CD4-positive, alpha-beta T cell (primary cell): ENCODE results near the gene SEMA6B. TPM values are rescaled to one million over a fixed set of nuclear protein-coding genes. Genes with fewer than 3 reads are reported as not detected.
"Not testable (repeated sequence)": the region's sequence is repeated elsewhere in the genome, so short reads cannot be mapped to it uniquely, and the experiment has no call there.

Experiments used
- ATAC-seq: fragments of 200-7000 bp; cut with Tn5 transposase; one replicate; pipeline ENCODE4 v1.10.0; 2022; ENCODE audit warnings: mild to moderate bottlenecking; ENCODE audit not compliant: poor library complexity
- CTCF ChIA-PET: fragments of 350-600 bp; sonication (Branson Sonifier 250); formaldehyde crosslinking; loops from one replicate; lab custom pipeline; 2021; ENCODE audit warnings: antibody characterized with exemption, inconsistent platforms; lab: Charles Lee
- POLR2A ChIA-PET: fragments of 350-600 bp; sonication (Branson Sonifier 250); formaldehyde crosslinking; loops from one replicate; lab custom pipeline; 2021; ENCODE audit warnings: antibody characterized with exemption, inconsistent platforms; lab: Charles Lee
- DNase-seq, 14 experiments: peaks; one replicate each; pipeline ENCODE4 v3.0.0-alpha.2; 2013 to 2020; ENCODE audit warnings: mixed read lengths in 2 of 14
- H3K27ac ChIP-seq, 2 donors: one replicate each; pipeline versions ENCODE4 v1.5.1 to v1.7.0; 2013; ENCODE audit warnings: low read length in 2 of 2, low read depth in 1 of 2, mild to moderate bottlenecking in 1 of 2
- H3K27me3 ChIP-seq, 2 experiments: 1 replicate in 1 of 2; 2 replicates in 1 of 2; pipeline versions ENCODE4 v1.6.1 to v1.7.0; 2013; ENCODE audit warnings: low read length in 2 of 2, control low read depth in 1 of 2, mild to moderate bottlenecking in 1 of 2, moderate library complexity in 1 of 2; ENCODE audit not compliant: insufficient read depth in 2 of 2, control insufficient read depth in 1 of 2
- H3K36me3 ChIP-seq: one replicate; pipeline ENCODE4 v1.6.1; 2013; ENCODE audit warnings: low read length, control low read depth; ENCODE audit not compliant: insufficient read depth
- H3K4me1 ChIP-seq: one replicate; pipeline ENCODE4 v1.6.1; 2013; ENCODE audit warnings: low read length, control low read depth; ENCODE audit not compliant: insufficient read depth
- H3K4me3 ChIP-seq: one replicate; pipeline ENCODE4 v1.5.1; 2013; ENCODE audit warnings: mild to moderate bottlenecking, low read length, moderate library complexity
- H3K9me3 ChIP-seq, 2 experiments: 1 replicate in 1 of 2; 2 replicates in 1 of 2; pipeline versions ENCODE4 v1.6.1 to v1.7.0; 2013; ENCODE audit warnings: low read length in 2 of 2, mild to moderate bottlenecking in 2 of 2, control low read depth in 1 of 2, moderate library complexity in 1 of 2; ENCODE audit not compliant: control insufficient read depth in 1 of 2, insufficient read depth in 1 of 2
- H3K27ac Mint-ChIP-seq: one replicate; pipeline ENCODE4 v1.8.0; 2020; ENCODE audit warnings: mixed read lengths
- H3K27me3 Mint-ChIP-seq: one replicate; pipeline ENCODE4 v1.8.0; 2021; ENCODE audit warnings: mixed read lengths
- H3K36me3 Mint-ChIP-seq: one replicate; pipeline ENCODE4 v1.8.0; 2021; ENCODE audit warnings: low read depth, mixed read lengths
- H3K4me1 Mint-ChIP-seq: one replicate; pipeline ENCODE4 v1.8.0; 2021; ENCODE audit warnings: low read depth, mixed read lengths
- H3K4me3 Mint-ChIP-seq: one replicate; pipeline ENCODE4 v1.8.0; 2020; ENCODE audit warnings: mild to moderate bottlenecking, mixed read lengths
- H3K9me3 Mint-ChIP-seq: one replicate; pipeline ENCODE4 v1.8.0; 2020; ENCODE audit warnings: mixed read lengths
- intact Hi-C, 2 experiments: fragments of 100-400 bp; cut with DNase I in 1 of 2; cut with micrococcal nuclease in 1 of 2; formaldehyde crosslinking; loops; one replicate each; pipeline versions ENCODE4 v1.15.1 to v1.9.0; 2023 to 2025; cut with DNase I, micrococcal nuclease
- total RNA-seq, 174 experiments: library from RNA in 2 of 174; stranded (reverse) in 2 of 174; gene quantifications; one replicate each; pipeline ENCODE4 v1.2.3 and lab custom pipeline; 2021 to 2026
- TF ChIP-seq, protein P1 (sequence below): fragments of 200-600 bp; IDR thresholded peaks from one replicate; pipeline ENCODE4 v1.8.0; 2022; ENCODE audit warnings: antibody characterized with exemption, mild to moderate bottlenecking

The SEMA6B gene
- total RNA-seq, 2 experiments from 2014 or later, result 0.14 to 0.17 TPM

DNA sequence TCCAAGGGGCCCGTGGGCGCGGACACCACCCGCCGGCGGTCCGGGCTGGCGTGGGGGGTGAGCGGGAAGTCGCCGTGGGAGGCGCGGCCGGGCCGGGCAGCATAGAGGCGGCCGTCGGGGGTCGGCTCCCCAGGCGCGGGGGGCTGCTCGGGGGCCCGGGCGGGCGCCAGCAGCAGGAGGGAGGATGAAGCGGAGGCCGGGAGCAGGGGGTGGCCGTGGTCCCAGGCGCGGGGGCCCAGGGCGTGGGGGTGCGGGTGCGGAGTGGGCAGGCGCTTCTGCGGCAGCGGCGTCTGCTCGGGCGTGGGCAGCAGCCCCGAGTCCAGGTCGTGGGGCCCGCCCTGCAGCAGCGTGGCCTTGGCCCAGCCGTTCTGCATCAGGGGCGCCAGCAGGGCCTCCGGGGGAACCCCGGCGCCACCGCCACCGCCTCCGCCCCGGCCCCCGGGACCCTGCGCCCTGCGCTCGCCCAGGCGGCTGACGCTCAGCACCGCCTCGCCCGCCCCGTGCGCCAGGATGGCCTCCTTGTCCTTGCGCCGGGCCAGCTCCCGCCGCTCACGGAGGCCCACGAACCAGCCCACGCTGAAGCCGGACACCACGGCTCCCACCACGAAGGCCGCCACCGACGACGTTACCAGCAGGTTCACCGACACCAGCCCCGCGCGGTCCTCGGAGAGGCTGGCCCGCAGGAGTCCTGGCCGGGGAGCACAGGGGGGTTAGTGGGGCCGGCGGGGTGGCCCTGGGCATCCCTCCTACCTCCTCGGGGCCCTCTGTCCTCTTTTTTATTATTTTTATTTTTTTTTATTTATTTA, 15.4 kb downstream of the SEMA6B start:
- ChIA-PET CTCF (no interaction called here), POLR2A (no interaction called here)
- peaks cover 7% of the 10 kb centered on the region for H3K4me1 ChIP-seq
- Mint-ChIP-seq H3K27ac (no peak overlapping the region), H3K4me3 (no peak overlapping the region), H3K9me3 (no peaks in the 10 kb centered on the region), H3K36me3 (no peaks in the 10 kb centered on the region), H3K27me3 (peaks cover 21% of the 10 kb centered on the region), H3K4me1 (no peaks in the 10 kb centered on the region)
- H3K27me3 ChIP-seq, result peaks cover 5 to 9% of the 10 kb centered on the region in 2 experiments
- DNase-seq (no peak), ATAC-seq (no peak)
- no peak overlapping the region for H3K4me3 ChIP-seq
- no peaks in the 10 kb centered on the region for H3K36me3 ChIP-seq
- intact Hi-C loops, result no loop called here
- peaks cover 0 to 20% of the 10 kb centered on the region in 2 experiments for H3K9me3 ChIP-seq
- no peak overlapping the region for H3K27ac ChIP-seq
- TF ChIP-seq, protein P1, sequence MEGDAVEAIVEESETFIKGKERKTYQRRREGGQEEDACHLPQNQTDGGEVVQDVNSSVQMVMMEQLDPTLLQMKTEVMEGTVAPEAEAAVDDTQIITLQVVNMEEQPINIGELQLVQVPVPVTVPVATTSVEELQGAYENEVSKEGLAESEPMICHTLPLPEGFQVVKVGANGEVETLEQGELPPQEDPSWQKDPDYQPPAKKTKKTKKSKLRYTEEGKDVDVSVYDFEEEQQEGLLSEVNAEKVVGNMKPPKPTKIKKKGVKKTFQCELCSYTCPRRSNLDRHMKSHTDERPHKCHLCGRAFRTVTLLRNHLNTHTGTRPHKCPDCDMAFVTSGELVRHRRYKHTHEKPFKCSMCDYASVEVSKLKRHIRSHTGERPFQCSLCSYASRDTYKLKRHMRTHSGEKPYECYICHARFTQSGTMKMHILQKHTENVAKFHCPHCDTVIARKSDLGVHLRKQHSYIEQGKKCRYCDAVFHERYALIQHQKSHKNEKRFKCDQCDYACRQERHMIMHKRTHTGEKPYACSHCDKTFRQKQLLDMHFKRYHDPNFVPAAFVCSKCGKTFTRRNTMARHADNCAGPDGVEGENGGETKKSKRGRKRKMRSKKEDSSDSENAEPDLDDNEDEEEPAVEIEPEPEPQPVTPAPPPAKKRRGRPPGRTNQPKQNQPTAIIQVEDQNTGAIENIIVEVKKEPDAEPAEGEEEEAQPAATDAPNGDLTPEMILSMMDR, result no peak

DNA sequence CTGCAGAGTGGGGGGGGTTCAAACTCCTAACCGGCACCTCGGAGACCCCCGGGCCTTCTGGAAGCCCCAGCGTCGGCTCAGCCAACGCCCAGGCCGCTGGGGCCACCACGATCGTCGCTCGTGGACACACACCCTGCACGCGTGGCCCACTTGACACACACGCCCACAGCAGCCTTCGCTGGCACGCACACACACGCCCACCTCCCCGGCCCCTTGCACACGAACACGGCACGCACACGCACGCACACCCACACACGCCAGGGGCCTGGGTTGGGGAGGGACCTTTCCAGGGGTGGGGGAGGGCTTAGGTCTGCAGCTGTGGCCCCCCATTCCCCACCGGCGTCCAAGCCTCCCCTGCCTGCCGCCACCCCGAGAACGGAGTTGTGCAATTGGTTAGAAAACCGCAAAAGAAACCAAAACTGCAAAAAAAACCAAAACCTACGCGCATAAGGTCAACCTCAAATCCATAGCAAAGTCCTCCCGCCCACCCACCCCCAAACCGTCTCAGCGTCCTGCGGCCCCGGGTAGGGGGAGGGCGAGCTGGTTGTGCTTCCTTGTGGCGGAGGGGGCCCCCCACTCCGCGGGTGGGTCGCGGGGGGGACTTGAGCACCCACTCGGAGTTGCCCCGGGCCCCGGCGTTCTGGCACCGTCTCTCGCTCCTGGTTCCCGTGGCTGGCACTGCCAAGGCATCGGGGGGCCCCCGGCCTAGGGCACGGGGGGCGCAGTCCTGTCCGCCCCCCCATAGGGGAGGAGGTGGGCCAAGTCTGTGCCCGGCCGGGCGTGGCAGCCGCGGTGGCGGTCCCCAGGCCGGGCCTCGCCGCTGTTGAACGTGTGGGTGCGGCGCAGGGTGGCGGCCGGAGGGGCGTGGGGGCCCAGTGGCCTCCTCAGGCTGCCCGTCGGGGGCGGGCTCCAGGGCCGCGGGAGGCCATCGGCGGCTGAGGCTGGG, 16.3 kb downstream of the SEMA6B start:
- H3K4me1 ChIP-seq, result peaks cover 7% of the 10 kb centered on the region
- Mint-ChIP-seq H3K27me3 (peaks cover 26% of the 10 kb centered on the region), H3K27ac (no peak overlapping the region), H3K9me3 (no peaks in the 10 kb centered on the region), H3K36me3 (no peaks in the 10 kb centered on the region), H3K4me1 (no peaks in the 10 kb centered on the region), H3K4me3 (no peak overlapping the region)
- ChIA-PET POLR2A (no interaction called here), CTCF (no interaction called here)
- ATAC-seq (no peak), DNase-seq (peak in 2 of 14 experiments; percentile 46 to 63)
- TF ChIP-seq, protein P1, result no peak
- intact Hi-C loops, result no loop called here
- no peak overlapping the region for H3K27ac ChIP-seq
- no peak overlapping the region for H3K4me3 ChIP-seq
- no peaks in the 10 kb centered on the region for H3K36me3 ChIP-seq
- H3K9me3 ChIP-seq, result peaks cover 0 to 25% of the 10 kb centered on the region in 2 experiments
- H3K27me3 ChIP-seq, result peaks cover 7 to 9% of the 10 kb centered on the region in 2 experiments

DNA sequence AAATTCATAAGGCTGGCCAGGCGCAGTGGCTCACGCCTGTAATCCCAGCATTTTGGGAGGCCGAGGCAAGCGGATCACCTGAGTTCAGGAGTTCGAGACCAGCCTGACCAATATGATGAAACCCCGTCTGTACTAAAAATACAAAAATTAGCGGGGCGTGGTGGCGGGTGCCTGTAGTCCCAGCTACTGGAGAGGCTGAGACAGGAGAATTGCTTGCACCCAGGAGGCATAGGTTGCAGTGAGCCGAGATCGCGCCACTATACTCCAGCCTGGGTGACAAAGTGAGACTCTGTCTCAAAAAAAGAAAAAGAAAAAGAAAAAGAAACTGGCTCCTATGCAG, 17.7 kb downstream of the SEMA6B start:
- DNase-seq, POLR2A ChIA-PET, H3K27ac Mint-ChIP-seq, ATAC-seq, H3K4me3 ChIP-seq, H3K9me3 Mint-ChIP-seq, H3K27ac ChIP-seq, H3K36me3 Mint-ChIP-seq, H3K36me3 ChIP-seq, CTCF ChIA-PET, H3K4me1 Mint-ChIP-seq, intact Hi-C loops, H3K4me3 Mint-ChIP-seq, H3K4me1 ChIP-seq: not testable (repeated sequence)
- H3K27me3 Mint-ChIP-seq, result peaks cover 26% of the 10 kb centered on the region
- peaks cover 12 to 14% of the 10 kb centered on the region in 2 experiments for H3K27me3 ChIP-seq
- H3K9me3 ChIP-seq, result peaks cover 0 to 30% of the 10 kb centered on the region in 2 experiments
